Fibroblast of mammary gland (primary cell): Measurements from ENCODE around the gene KIF25.

Source experiments
- DNase-seq: peaks from one replicate; pipeline ENCODE4 v3.0.0-alpha.2; 2010; ENCODE audit warnings: low read depth
- H3K4me3 ChIP-seq: 2 replicates; pipeline ENCODE4 v1.5.1; 2011; ENCODE audit warnings: low read depth, mild to moderate bottlenecking, low read length, moderate library complexity; ENCODE audit not compliant: control insufficient read depth
- TF ChIP-seq, protein P1 (sequence below): conservative IDR thresholded peaks from 2 replicates; pipeline ENCODE4 v1.5.1; 2011; ENCODE audit warnings: low read depth, low read length, inconsistent platforms; ENCODE audit not compliant: control insufficient read depth, insufficient read depth

Gene KIF25

DNA sequence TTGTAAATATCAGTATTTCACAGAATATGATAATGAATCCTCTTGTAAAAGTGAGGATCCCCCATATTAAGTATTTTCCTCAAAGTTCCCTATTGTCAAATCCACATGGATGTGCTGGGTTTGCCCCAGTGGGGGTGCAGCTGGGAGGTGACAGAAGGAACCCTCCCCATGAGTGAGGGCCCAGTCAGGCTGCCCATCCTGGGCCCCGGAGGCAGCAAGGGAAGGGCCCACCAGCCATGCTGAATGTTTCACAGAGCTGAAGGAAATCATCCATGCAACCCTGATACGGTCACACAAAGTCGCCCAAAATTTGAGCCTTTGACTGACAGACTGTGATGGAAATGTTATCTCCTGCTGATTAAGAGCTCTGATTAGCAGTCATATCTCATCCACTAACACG, 41.8 kb downstream of the KIF25 start:
- DNase-seq: no peak
- TF ChIP-seq, protein P1, sequence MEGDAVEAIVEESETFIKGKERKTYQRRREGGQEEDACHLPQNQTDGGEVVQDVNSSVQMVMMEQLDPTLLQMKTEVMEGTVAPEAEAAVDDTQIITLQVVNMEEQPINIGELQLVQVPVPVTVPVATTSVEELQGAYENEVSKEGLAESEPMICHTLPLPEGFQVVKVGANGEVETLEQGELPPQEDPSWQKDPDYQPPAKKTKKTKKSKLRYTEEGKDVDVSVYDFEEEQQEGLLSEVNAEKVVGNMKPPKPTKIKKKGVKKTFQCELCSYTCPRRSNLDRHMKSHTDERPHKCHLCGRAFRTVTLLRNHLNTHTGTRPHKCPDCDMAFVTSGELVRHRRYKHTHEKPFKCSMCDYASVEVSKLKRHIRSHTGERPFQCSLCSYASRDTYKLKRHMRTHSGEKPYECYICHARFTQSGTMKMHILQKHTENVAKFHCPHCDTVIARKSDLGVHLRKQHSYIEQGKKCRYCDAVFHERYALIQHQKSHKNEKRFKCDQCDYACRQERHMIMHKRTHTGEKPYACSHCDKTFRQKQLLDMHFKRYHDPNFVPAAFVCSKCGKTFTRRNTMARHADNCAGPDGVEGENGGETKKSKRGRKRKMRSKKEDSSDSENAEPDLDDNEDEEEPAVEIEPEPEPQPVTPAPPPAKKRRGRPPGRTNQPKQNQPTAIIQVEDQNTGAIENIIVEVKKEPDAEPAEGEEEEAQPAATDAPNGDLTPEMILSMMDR: no peak

DNA sequence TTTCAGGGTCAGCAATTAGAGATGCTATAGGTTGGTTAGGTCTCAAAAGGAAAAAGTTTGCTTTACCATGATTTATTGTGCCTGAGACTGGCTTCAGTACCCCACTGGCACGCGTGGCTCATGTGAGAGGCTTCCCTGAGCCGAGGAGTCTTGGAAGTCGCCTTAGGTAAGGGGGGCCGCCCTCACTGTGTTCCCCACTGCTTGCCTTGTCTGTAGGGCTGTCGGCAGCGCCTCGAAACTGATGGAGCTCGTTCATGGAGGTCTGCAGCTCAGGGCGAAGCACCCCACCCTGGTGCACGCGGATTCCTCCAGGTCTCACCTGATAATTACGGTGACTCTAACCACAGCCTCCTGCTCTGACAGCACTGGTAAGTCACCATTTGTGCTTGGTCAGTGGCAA, 42.4 kb downstream of the KIF25 start:
- no peak for DNase-seq
- TF ChIP-seq, protein P1: no peak
- H3K4me3 ChIP-seq: no peak overlapping the region

More for the DNA sequence above, 41.8 kb downstream of the KIF25 start:
- H3K4me3 ChIP-seq: no peak overlapping the region

- no peak overlapping the region for H3K4me3 ChIP-seq
- no peak for DNase-seq
- TF ChIP-seq, protein P1: no peak
These were observed 43.5 kb downstream of the KIF25 start for GRCh38 chr6:168040856-168041496.

GRCh38 chr6:168041928-168042327, 44.5 kb downstream of the KIF25 start:
- no peak for DNase-seq
- no peak overlapping the region for H3K4me3 ChIP-seq
- TF ChIP-seq, protein P1: no peak

- TF ChIP-seq, protein P1: no peak
- DNase-seq: no peak
- H3K4me3 ChIP-seq: no peak overlapping the region
These were observed 45.1 kb downstream of the KIF25 start for GRCh38 chr6:168042426-168043192.

GRCh38 chr6:168043193-168043847, 45.8 kb downstream of the KIF25 start:
- H3K4me3 ChIP-seq: no peak overlapping the region
- TF ChIP-seq, protein P1: no peak

More at GRCh38 chr6:168043193-168043847, 45.8 kb downstream of the KIF25 start:
- no peak for DNase-seq
